ENCODE results near the gene HS1BP3.

HS1BP3 gene

GRCh38 chr2:20662308-20662937 lies 11.5 kb upstream of the HS1BP3 start:
- no peak for DNase-seq

DNA sequence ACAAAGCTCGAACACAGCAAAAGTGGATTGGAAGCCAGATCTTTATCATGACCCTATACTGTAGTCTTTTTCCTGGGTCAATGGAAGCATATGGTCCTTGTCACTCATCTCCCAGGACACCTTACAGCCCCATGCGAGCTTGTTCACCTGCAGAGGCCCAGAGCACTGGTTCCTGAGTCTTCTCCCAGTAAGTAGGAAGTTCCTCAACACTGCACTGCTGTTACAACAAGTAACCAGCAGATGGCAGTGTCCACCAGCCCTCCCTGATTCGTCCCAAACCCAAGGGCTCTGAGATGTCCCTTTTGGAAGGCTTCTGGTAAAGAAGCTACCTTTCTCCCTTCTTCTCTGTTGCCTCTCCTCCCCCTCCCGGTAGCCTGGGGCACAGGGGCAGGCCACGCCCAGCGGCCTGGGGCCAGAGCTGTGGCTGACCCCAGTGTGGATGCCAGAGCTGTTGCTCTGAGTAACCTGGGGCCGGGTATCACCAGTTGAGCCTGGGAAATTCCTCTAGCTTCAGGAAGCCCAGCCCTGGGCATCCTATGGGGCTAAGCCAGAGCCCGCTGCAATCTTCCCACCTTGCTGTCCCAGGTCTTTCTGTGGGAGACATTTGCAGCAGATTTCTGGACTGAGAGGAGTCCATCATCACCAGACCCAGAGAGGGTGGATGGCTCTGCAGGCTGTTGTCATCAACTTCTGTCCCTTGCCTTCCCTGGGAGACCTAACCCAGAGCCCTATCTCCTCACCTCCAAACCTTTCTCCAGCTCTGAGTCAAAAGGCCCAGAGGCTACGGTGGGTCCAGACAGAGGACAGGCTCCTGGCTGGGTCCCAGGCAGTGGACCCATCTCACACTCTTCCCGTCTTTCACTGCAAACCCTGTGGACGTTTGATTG lies 10.8 kb upstream of the HS1BP3 start:
- DNase-seq: peak; percentile 80

DNA sequence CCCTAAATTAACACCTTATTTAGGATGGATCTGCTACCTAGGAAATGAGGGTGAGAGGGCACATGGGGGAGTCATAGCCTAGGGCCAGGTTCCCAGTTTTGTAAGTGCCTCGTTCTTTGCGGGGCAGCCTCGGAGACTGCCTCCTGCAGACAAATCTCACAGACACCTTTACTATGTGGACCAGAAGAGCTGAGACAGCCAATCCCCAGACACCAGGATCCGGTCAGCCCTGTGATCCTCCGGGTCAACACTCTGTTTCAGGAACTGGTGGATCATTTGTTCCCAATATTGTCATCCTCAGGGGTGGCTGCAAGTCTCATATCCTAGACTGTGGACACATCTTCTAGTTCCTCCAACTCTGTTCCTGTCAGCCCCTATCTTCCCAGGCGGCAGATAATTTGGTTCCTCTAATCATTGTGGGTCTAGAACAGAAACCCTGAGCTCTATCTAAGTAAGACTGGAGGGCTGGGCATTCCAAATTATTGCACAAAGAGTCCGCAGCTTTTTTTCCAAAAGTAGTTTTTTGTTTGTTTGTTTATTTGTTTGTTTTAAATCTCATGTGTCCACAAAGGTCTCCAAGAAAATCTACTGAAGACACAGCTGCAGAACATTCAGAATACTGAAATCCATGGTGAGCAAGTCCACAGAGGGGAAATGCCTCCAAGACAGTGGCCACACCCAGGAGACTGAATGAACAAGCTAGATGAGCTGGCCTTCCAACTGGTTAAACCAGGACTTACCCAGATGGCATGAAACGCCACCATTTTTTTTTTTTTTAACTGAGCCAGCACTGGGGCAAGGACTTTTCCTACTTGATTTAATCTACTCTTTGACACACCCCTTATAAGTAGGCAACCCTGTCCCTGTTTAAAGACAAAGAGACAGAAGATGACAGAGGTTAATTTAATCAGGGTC lies 9.9 kb upstream of the HS1BP3 start:
- no peak for DNase-seq

DNA sequence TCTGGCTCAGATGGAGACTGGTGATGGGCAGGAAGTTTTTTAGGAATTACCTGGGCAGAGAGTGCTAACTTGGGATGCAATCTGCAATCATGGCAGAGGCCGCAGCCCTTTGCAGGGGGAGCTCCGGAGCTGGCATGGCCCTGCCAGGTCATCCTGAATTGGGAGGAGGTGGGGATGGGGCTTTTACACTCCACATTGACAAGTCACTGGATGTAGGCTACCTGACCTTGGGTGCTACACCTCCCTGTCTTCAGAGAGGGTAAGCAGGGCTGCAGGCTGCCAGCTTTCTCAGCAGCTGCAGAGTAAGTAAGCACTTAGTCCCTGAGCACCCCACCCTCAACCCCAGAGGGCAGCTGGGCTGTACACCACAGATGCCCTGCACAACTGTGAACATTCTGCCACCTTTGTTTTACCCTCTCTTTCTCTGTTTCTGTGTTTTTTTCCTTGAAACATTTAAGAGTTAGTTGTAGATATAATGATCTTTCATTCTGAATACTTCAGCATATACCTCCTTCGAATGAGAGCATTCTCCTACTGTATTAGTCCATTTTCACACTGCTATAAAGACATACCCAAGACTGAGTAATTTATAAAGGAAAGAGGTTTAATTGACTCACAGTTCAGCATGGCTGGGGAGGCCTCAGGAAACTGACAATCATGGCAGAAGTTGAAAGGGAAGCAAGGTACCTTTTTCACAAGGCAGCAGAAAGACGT lies 6.8 kb upstream of the HS1BP3 start:
- DNase-seq: no peak

DNA sequence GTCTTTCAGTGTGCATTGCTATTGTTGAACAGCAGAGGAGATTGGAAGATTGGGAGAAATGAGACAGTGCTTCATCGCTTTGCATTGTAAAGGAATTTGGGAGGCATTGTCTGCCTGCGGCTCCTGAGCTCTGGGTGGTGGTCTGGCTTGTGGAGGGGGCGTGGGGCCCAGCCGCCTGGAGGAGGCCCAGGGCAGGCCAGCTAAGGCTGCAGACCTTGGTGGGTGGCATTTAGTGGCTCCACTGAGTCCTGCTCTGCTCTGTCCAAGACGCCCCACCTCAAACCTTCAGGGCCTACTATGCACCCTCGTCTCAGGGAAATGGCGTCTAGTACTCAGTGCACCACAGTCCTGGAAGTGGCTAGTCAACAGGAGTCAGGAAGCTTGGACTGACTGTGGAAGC lies 5.7 kb upstream of the HS1BP3 start:
- no peak for DNase-seq

DNA sequence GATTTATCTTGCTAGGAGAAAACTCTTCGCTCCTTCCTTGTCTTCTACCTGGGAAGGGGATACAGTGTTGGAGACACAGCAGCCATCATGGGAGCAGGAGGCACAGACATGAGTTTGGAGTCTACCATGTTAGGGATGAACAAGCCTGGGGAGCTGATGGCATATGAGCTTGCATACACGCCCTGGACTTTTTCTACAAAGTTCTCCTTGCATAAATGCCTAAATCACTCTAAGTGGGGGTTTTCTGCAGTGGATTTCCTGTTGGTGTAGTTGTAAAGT lies 3.6 kb upstream of the HS1BP3 start:
- no peak for DNase-seq

DNA sequence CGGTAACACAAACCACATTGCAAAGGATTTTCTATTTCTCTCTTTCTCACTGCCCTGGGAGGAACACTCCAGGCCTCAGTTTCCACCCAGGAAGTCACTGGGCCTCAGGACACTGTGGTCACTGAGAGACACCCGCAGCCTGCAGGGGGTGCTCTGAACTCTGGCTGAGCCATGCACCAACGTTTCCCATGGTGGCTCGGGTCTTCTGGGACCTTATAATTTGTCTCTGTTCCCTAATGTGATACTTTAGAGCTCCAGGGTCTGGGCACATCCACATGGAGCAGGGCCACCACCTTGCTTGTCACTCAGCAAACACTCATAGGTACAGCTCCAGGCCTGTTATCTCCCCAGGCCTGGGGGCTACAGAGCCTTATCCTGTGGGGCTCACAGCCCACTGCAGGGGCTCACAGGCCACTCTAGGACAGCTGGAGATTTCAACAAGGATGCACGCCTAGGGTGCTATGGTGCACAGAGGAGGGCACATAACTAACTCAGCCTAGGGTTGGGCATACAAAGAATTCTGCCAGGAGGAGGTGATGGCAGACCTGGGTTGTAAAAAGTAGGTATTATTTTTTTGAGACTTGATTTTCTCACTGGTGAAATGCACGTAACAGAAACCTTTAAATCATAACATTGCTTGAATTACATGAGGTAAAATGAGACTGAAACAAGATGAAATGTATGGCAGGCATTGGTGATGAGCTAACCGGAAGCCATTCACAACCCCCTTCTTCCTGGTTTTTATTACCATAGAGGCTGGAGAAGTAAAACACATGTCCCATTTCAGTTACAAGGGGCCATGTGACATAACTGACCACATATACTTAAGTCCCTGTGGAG lies 3.0 kb upstream of the HS1BP3 start:
- DNase-seq: no peak

DNA sequence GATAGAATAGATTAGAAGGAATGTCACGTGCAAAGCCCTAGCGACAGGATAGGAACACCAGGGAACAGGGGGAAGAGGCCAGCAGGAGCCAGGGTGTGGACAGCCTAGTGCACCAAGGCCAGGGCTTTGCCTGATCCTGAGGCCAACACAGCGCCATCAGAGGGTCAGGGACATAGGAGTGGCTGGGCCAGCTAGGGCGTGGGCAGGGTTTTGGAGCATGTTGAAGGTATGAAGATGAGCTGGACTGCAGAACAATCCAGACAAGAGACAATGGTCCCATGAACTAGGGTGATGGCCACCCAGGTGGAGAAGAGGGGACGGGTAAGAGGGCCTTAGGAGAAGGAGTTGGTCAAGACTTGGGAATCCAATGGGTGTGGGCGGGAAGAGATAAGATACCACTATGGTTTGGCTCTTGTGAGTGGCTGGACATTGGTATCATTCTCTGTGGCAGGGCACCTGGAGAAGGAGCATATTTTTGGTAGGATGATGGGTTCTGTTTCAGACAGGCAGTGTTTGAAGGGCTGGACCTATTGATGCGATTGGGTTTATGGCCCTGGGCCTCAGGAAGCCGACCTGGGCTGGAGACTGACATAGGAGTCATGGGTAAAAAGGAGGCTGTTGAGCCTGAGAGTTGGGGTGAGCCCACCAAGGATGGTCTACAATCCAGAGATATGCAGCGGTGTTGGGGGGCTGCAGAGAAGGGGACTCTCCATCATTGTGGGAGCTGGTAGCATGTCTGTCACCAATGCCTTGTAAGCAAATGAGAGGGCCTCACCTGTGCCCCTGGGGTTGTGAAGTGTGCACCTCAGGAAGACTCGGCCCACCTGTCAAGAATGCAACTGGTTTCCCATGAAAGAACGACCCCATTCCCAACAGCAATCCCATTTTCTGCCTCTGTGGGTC lies 2.0 kb upstream of the HS1BP3 start:
- no peak for DNase-seq

DNA sequence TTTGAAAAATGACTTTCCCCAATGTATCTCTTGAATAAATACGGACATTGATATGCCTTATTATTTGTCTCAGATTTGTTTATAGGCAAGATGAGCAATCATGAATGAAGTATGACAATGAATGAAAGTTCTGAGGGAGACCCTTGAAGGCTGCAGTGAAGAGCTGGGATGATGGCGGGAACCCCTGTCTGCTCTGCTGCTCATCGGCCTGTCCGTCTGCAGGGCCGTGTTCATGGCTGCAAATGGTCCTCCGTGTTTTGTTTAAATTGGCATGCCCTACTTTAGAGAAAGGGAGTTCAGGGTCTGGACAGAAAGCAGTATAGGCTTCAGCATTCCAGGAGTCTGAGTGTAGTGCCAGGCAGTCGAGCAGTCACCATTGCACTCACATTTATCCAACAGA lies 1.2 kb upstream of the HS1BP3 start:
- no peak for DNase-seq

GRCh38 chr2:20651731-20652099 lies 817 bp upstream of the HS1BP3 start:
- DNase-seq: no peak

GRCh38 chr2:20650393-20650876 lies 463 bp downstream of the HS1BP3 start:
- peak; percentile 70 for DNase-seq

DNA sequence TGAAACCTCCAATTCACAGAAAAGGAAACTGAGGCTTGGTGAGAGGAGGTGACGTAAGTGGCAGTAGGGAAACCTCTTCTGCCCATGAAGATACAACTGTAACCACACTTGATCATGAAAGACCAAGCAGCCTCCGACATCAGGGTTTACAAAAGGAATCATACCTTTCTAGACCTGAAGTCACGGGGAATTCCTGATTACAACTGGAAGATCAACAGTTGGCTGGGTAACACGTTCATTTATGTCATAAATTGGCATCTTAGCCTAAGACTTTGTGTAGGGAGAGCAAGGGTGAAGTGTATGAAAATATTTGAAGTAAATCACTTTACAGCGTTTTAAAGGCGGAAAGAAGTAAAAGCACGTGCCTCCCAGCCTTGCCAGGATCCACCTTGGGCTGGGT lies 922 bp downstream of the HS1BP3 start:
- DNase-seq: no peak

GRCh38 chr2:20649576-20649975 lies 1.3 kb downstream of the HS1BP3 start:
- DNase-seq: no peak

DNA sequence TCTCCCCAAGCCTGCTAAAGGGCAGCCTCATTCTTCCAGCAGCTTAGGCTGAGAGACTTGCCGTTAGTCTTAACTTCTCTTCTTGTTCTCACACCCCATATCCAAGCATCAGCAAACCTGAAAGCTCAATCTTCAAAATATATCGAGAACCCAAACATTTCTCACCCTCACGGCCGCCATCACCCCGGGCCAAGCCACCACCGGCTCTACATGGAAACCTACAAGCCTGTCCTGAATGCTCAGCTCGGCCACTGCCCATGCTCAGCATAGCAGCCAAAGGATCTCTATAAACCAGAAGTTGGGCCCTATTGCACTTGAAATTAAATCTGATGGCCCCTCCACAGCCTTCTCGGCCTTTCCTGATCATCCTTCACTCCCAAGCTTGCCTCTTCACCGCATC lies 2.1 kb downstream of the HS1BP3 start:
- no peak for DNase-seq

DNA sequence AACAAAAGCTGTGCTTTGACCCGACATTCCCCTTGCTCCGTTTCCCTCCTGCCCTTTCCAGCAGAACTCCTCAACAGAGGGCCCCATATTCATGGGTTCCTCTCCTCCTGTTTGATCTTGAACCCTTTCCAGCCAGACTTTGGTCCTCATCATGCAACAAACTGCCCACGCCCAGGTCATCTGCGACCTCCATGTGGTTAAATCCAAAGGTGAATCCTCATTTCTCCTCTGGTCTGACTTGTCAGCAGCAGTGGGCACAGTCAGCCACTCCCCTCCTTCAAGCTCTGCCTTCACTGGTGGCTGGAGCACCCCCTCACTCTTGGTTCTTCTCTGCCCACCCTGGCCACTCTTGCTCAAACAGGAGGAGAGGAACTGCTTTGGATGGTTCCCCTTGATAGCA lies 2.7 kb downstream of the HS1BP3 start:
- DNase-seq: no peak

- no peak for DNase-seq
These were observed 3.2 kb downstream of the HS1BP3 start for GRCh38 chr2:20647738-20648137.

DNA sequence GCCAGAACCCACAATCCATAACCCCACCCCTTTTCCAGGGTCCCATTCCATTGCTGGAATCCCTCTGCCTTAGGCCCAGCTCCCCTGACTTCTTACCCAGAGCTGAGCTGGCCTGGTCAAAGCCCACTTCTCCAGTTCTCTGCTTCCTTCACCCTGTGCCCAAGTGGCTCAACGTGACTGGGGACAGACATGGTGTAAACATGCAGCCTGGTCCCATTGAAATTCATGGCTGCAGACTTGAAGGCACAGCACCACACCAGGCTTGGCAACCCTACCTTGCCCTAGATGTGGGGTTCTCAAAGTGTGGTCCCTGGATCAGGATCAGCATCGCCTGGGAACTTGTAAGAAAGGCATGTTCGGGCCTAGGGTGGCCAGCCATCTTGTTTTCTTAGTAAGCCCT lies 3.7 kb downstream of the HS1BP3 start:
- DNase-seq: no peak

DNA sequence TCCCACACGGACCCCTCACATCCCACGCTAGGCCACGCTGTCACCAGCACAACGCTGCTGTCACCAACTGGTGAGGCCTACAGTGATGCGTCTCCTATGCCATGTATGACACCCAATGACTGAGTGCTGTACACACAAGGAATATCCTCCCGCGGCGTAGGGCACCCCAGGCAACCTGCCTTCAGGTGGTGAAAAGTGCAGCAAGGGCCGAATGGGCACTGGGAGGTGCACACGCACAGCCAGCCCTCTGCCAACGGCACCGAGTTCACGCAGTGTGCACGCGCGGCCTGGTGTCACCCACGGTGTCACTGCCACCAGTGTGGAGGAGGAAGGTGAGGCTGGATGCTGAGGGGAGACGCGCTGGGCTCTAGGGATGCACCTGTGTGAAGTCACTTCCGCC lies 4.5 kb downstream of the HS1BP3 start:
- no peak for DNase-seq

DNA sequence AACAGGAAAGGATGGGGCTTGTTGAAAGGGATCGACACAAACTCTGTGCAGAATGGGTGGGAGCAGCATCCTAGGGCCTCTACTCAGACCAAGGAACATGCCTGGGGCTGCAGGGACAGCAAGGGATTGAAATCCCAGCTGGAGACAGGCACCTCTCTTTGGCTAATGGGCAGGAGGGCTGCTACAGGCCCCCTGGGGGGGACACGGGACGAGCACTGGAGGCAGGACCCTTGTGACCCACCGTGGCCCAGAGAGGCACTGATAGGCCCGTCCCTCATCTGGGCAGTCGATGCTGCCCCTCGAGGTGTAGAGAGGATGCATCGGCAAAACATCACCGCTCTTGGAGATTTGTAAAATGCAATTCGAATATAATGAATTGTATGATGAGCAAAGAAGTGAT lies 5.1 kb downstream of the HS1BP3 start:
- DNase-seq: no peak

DNA sequence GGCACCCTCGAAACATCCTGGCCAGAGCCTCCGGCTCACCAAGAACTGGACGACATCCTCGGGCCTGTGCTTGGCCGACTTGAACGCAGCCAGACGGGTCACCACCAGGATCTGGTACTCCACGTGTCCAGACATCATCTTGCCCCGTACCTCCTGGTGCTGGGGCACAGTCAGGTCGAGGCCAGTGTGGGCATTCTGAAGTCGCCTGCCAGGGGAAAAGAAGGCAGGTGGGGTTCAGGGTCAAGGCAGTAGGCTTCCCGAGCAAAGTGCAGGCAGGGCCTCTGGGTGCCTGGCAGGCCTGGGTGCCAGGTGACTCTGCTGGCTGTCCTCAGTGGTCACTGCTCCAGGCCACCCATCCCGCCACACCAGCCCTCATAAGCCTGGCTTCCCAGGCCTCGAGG lies 5.6 kb downstream of the HS1BP3 start:
- DNase-seq: no peak

GRCh38 chr2:20643826-20644225 lies 7.1 kb downstream of the HS1BP3 start:
- no peak for DNase-seq

All from activated CD8-positive, alpha-beta memory T cell treated with anti-CD3 and anti-CD28 coated beads, Interleukin-2, amount 50 U/mL, for 48 hours (primary cell).